Upper lobe of right lung (tissue), 1 donor: ENCODE measurements around the gene DIRAS2. TPM values are rescaled to one million over a fixed set of nuclear protein-coding genes. Genes with fewer than 3 reads are reported as not detected.

Source experiments
- ATAC-seq: fragments of 200-7000 bp; cut with Tn5 transposase; one replicate; pipeline ENCODE4 v1.9.1; 2020; ENCODE audit warnings: mild to moderate bottlenecking, moderate library complexity
- DNase-seq: peaks from one replicate; pipeline ENCODE4 v3.0.0-alpha.2; 2020
- H3K27ac ChIP-seq: fragments of 200-600 bp; one replicate; pipeline ENCODE4 v1.8.0; 2022
- H3K27me3 ChIP-seq: fragments of 200-600 bp; one replicate; pipeline ENCODE4 v1.8.0; 2022; ENCODE audit warnings: mild to moderate bottlenecking
- H3K36me3 ChIP-seq: fragments of 200-600 bp; one replicate; pipeline ENCODE4 v1.8.0; 2022
- H3K4me1 ChIP-seq: fragments of 200-600 bp; one replicate; pipeline ENCODE4 v1.8.0; 2022
- H3K4me3 ChIP-seq: fragments of 200-600 bp; one replicate; pipeline ENCODE4 v1.8.0; 2022; ENCODE audit warnings: mild to moderate bottlenecking
- H3K9me3 ChIP-seq: fragments of 200-600 bp; one replicate; pipeline ENCODE4 v1.8.0; 2022
- intact Hi-C: fragments of 100-400 bp; cut with DNase I; formaldehyde crosslinking; loops from one replicate; pipeline ENCODE4 v1.11.0; 2022
- total RNA-seq: library from RNA; stranded (reverse); fragmentation: NEBNext Ultra II Directional; extraction: Animal tissue kit (Norgen Biotek cat#: 25700); gene quantifications from one replicate; pipeline ENCODE4 v1.2.1, GENCODE V29; 2021
- TF ChIP-seq, protein P1 (sequence below): fragments of 200-600 bp; IDR thresholded peaks from one replicate; pipeline ENCODE4 v1.8.0; 2022; ENCODE audit warnings: antibody characterized with exemption
- donor health status: DM: no; HTN: yes; CAD: no; lungs with severe emphysema.

Gene DIRAS2
- total RNA-seq, 1 donor from 2014 or later: not detected

DNA sequence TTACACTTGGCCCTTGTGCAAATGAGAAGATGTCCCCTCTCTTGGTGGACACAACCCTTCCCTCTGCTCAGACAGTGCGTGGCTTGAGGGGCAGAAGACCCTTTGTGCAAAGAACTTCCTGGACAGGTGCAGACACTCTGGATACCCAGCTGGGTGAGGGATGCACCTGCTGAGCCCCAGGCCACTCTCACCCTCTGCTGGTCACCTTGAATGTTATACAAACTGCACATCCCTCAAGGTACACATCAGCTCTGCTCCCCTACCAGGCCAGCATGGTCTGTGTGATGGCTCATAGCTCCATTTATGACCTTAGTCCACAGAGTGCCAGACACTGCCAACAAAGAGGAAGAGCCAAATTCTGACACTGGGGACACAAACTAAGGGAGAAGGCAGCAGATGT is 3.1 kb upstream of the DIRAS2 start:
- TF ChIP-seq, protein P1, sequence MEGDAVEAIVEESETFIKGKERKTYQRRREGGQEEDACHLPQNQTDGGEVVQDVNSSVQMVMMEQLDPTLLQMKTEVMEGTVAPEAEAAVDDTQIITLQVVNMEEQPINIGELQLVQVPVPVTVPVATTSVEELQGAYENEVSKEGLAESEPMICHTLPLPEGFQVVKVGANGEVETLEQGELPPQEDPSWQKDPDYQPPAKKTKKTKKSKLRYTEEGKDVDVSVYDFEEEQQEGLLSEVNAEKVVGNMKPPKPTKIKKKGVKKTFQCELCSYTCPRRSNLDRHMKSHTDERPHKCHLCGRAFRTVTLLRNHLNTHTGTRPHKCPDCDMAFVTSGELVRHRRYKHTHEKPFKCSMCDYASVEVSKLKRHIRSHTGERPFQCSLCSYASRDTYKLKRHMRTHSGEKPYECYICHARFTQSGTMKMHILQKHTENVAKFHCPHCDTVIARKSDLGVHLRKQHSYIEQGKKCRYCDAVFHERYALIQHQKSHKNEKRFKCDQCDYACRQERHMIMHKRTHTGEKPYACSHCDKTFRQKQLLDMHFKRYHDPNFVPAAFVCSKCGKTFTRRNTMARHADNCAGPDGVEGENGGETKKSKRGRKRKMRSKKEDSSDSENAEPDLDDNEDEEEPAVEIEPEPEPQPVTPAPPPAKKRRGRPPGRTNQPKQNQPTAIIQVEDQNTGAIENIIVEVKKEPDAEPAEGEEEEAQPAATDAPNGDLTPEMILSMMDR: no peak
- H3K4me1 ChIP-seq: no peaks in the 10 kb centered on the region
- H3K27ac ChIP-seq: no peak overlapping the region
- ATAC-seq (no peak), DNase-seq (no peak)
- H3K4me3 ChIP-seq: no peak overlapping the region
- no peaks in the 10 kb centered on the region for H3K9me3 ChIP-seq
- intact Hi-C loops: no loop called here
- peaks cover 31% of the 10 kb centered on the region for H3K27me3 ChIP-seq
- no peaks in the 10 kb centered on the region for H3K36me3 ChIP-seq

DNA sequence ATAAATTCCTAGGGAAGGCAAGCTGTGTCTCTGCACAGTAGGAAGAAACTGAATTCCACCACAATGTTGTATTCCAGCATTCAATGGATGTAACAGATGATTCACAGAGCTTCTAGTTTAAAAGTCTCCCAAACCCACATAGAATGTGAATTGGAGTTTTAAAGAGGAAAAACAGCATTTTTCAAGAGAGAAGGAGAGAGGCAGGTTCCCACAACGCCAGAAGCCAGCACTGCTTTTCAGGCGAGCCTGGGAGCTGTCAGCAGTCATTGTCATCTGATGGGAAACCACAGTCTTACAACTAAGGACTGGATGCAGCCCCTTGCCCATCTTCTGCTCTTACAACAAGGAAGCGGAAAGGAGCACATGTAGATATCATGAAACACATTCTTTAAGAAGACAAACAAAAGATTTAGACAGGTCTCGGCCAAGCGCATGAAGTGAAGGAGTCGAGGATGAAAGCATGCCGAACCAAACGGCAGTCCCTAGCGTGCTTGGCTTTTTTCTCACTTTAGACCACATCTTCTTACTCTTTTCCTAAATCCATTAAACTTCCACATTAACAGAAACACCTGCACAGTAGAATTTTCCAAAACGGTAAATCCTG is 638 bp downstream of the DIRAS2 start:
- Histone ChIP-seq H3K9me3 (no peaks in the 10 kb centered on the region), H3K4me1 (no peaks in the 10 kb centered on the region), H3K4me3 (no peak overlapping the region), H3K27me3 (peaks cover 31% of the 10 kb centered on the region), H3K27ac (no peak overlapping the region), H3K36me3 (no peaks in the 10 kb centered on the region)
- intact Hi-C loops: no loop called here
- ATAC-seq (no peak), DNase-seq (no peak)
- TF ChIP-seq, protein P1: no peak

DNA sequence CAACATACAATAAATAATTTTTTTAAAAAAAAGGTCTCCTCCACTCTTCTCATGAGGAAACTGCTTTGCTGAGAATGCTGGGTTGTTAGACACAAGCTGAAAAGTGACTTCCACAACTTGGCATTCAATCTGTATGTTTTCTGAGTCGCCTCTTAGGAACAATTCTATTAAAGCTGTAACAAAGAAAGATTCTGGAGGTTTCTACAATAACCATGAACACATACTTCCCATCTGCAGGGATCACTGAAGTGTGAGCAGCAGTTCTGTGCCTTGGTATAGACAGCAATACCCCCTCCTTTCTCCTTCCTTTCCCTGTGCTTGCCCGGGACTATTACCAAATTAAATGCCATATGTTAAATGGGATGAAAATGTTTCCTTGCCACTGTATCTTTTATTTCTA is 1.5 kb downstream of the DIRAS2 start:
- Histone ChIP-seq H3K4me1 (no peaks in the 10 kb centered on the region), H3K4me3 (no peak overlapping the region), H3K27me3 (peaks cover 27% of the 10 kb centered on the region), H3K27ac (no peak overlapping the region), H3K36me3 (no peaks in the 10 kb centered on the region), H3K9me3 (no peaks in the 10 kb centered on the region)
- TF ChIP-seq, protein P1: no peak
- DNase-seq (no peak), ATAC-seq (no peak)
- intact Hi-C loops: no loop called here

DNA sequence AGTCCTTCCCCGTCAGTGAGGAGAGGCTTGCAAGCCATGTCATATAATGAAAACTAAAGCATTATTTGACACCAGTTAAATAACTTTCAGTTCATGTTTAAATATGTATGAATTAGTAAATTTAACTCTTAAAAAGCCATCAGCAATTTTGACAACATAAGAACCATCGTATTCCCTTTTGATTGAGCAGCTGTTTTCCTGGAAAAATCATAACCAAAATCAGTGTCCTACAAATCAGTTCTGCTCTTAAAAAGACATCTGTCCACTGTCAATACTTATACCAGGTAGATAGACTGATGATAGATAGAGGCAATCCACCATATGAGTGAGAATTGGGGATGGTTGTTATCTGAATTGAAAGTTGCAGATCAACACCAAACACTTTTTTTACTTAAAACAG is 2.3 kb downstream of the DIRAS2 start:
- intact Hi-C loops: no loop called here
- peaks cover 26% of the 10 kb centered on the region for H3K27me3 ChIP-seq
- ATAC-seq: no peak

DNA sequence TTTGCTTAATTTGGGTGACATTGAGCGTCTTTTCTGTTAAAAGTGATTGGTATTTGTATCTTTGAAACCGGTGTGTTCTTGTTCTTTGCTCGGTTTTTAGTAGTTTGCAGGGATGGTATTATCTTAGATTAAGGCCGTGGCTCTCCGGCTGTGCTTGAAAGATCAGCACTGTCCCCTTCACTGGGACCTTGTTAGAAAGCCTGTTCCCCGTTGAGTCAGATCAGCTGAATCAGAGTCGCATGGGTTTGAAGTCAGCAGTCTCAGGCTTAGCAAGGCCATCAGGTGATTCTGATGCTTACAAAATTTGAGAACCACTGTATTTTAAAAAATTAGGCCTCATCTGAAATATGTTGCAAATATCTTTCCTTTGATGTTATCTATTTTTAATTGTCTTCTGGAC is 5.0 kb downstream of the DIRAS2 start:
- peaks cover 8% of the 10 kb centered on the region for H3K27me3 ChIP-seq
- intact Hi-C loops: no loop called here
- H3K4me1 ChIP-seq: no peaks in the 10 kb centered on the region
- no peak for ATAC-seq
- H3K4me3 ChIP-seq: no peak overlapping the region
- no peaks in the 10 kb centered on the region for H3K9me3 ChIP-seq
- H3K27ac ChIP-seq: no peak overlapping the region
- H3K36me3 ChIP-seq: no peaks in the 10 kb centered on the region
- DNase-seq: no peak
- TF ChIP-seq, protein P1: no peak

More for the DNA sequence above, 2.3 kb downstream of the DIRAS2 start:
- Histone ChIP-seq H3K4me1 (no peaks in the 10 kb centered on the region), H3K36me3 (no peaks in the 10 kb centered on the region), H3K4me3 (no peak overlapping the region), H3K9me3 (no peaks in the 10 kb centered on the region), H3K27ac (no peak overlapping the region)
- TF ChIP-seq, protein P1: no peak
- DNase-seq: no peak

DNA sequence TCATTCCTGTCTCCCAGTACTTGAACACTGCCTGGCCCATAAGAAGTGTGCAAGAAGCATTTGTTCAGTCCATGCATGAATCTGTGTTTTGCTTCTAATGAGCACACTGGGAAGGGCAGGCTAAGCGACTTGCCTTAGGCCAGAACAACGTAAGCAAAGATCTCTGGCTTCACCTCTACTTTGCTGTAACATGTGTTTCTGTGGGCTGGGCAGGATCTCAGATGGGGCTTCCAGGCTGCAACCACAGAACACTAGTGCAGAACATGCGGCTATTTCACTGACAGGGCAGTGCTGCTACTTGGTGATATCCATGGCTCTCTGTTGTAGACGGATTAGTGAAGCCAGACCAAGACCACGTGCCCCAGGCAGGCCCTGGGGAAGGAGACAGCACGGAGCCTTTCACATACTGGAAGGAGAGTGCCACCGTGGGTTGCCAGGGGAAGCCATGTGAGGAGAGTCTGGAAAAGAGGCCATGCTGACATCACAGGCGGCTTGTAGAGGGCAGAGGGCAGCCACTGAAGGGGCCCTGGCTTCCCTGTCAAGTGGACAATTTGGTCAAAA is 9.9 kb downstream of the DIRAS2 start:
- Histone ChIP-seq H3K4me3 (no peak overlapping the region), H3K36me3 (no peaks in the 10 kb centered on the region), H3K27me3 (no peaks in the 10 kb centered on the region), H3K9me3 (no peaks in the 10 kb centered on the region), H3K4me1 (no peaks in the 10 kb centered on the region), H3K27ac (no peak overlapping the region)
- TF ChIP-seq, protein P1: no peak
- no peak for ATAC-seq
- no peak for DNase-seq
- intact Hi-C loops: no loop called here
